Measurements from ENCODE around the gene AQP6. TPM values are rescaled to one million over a fixed set of nuclear protein-coding genes. Genes with fewer than 3 reads are reported as not detected.
"Not testable (repeated sequence)": the region's sequence is repeated elsewhere in the genome, so short reads cannot be mapped to it uniquely, and the experiment has no call there.

AQP6 gene
- total RNA-seq, 1 experiment from 2014 or later = 0.31 TPM

GRCh38 chr12:49989400-49989799 lies 16.7 kb downstream of the AQP6 start:
- H3K4me1 ChIP-seq (ENCODE audit: control insufficient read depth, insufficient read depth, low read length); H3K27ac ChIP-seq (ENCODE audit: low read length); CTCF ChIA-PET; in situ Hi-C loops (cut with HindIII; ENCODE audit: low pct_unique_long_range_greater_than_20kb, low sequenced_read_pairs); intact Hi-C loops (cut with micrococcal nuclease; ENCODE audit: unreplicated experiment); H3K27me3 ChIP-seq (ENCODE audit: control insufficient read depth, insufficient read depth, low read length); DNase-seq (ENCODE audit: low read depth, low spot score); POLR2A ChIA-PET; ATAC-seq; H3K9me3 ChIP-seq (ENCODE audit: control insufficient read depth, insufficient read depth, low read depth, low read length); H3K4me3 ChIP-seq (ENCODE audit: low read depth in 2 of 2, low read length in 2 of 2): not testable (repeated sequence)
- TSS peak; percentile 88 for BruUV-seq (replicated peaks)
- peaks cover 50% of the 10 kb centered on the region for H3K36me3 ChIP-seq (ENCODE audit: control insufficient read depth, insufficient read depth, low read length)

GRCh38 chr12:49990273-49990672 lies 17.5 kb downstream of the AQP6 start:
- in situ Hi-C loops (cut with HindIII; ENCODE audit: low pct_unique_long_range_greater_than_20kb, low sequenced_read_pairs) (no loop called here), intact Hi-C loops (cut with micrococcal nuclease; ENCODE audit: unreplicated experiment) (no loop called here)
- Histone ChIP-seq H3K27me3 (ENCODE audit: control insufficient read depth, insufficient read depth, low read length) (no peaks in the 10 kb centered on the region), H3K4me1 (ENCODE audit: control insufficient read depth, insufficient read depth, low read length) (no peaks in the 10 kb centered on the region), H3K4me3 (ENCODE audit: low read depth in 2 of 2, low read length in 2 of 2) (no peak overlapping the region), H3K9me3 (ENCODE audit: control insufficient read depth, insufficient read depth, low read depth, low read length) (no peaks in the 10 kb centered on the region), H3K27ac (ENCODE audit: low read length) (no peak overlapping the region), H3K36me3 (ENCODE audit: control insufficient read depth, insufficient read depth, low read length) (peaks cover 54% of the 10 kb centered on the region)
- TF ChIP-seq CTCF (IDR thresholded peaks at IDR 0.05) = no peak
- TF ChIP-seq TCF7L2 (IDR thresholded peaks at IDR 0.05; ENCODE audit: low read depth, low read length) = no peak
- no peak for TF ChIP-seq POLR2AphosphoS5 (IDR thresholded peaks at IDR 0.05; ENCODE audit: low read depth, low read length)
- no peak for TF ChIP-seq SIN3A (IDR thresholded peaks at IDR 0.05; ENCODE audit: borderline replicate concordance, insufficient read depth, low read depth, low read length)
- TF ChIP-seq REST (IDR thresholded peaks at IDR 0.05; ENCODE audit: insufficient read depth in 1 of 2, low read depth in 2 of 2, low read length in 1 of 2) = no peak
- ChIA-PET CTCF (no interaction called here), POLR2A (no interaction called here)
- no peak for DNase-seq (ENCODE audit: low read depth, low spot score)
- no peak for ATAC-seq
- BruUV-seq (replicated peaks) = no TSS peak

GRCh38 chr12:49998453-49998852 lies 25.7 kb downstream of the AQP6 start:
- TF ChIP-seq TCF7L2 (IDR thresholded peaks at IDR 0.05; ENCODE audit: low read depth, low read length) (no peak), REST (IDR thresholded peaks at IDR 0.05; ENCODE audit: insufficient read depth in 1 of 2, low read depth in 2 of 2, low read length in 1 of 2) (no peak), POLR2AphosphoS5 (IDR thresholded peaks at IDR 0.05; ENCODE audit: low read depth, low read length) (no peak), CTCF (IDR thresholded peaks at IDR 0.05) (no peak), SIN3A (IDR thresholded peaks at IDR 0.05; ENCODE audit: borderline replicate concordance, insufficient read depth, low read depth, low read length) (no peak)
- in situ Hi-C loops (cut with HindIII; ENCODE audit: low pct_unique_long_range_greater_than_20kb, low sequenced_read_pairs) = no loop called here
- H3K4me3 ChIP-seq (ENCODE audit: low read depth in 2 of 2, low read length in 2 of 2) = no peak overlapping the region
- ChIA-PET POLR2A (no interaction called here), CTCF (interaction anchor here (0.7 kb wide), 1 partner anchor 61 kb away, joined by 4 read pairs; no protein-coding TSS in a partner anchor)
- no TSS peak for BruUV-seq (replicated peaks)
- H3K4me1 ChIP-seq (ENCODE audit: control insufficient read depth, insufficient read depth, low read length) = no peaks in the 10 kb centered on the region
- H3K9me3 ChIP-seq (ENCODE audit: control insufficient read depth, insufficient read depth, low read depth, low read length) = no peaks in the 10 kb centered on the region
- H3K27ac ChIP-seq (ENCODE audit: low read length) = no peak overlapping the region
- no peak for DNase-seq (ENCODE audit: low read depth, low spot score)
- no peaks in the 10 kb centered on the region for H3K27me3 ChIP-seq (ENCODE audit: control insufficient read depth, insufficient read depth, low read length)
- intact Hi-C loops (cut with micrococcal nuclease; ENCODE audit: unreplicated experiment) = no loop called here
- peaks cover 44% of the 10 kb centered on the region for H3K36me3 ChIP-seq (ENCODE audit: control insufficient read depth, insufficient read depth, low read length)
- ATAC-seq = no peak; the same call in 1 of the 2 replicates

Data from Panc1 (cell line).